ENCODE results near the gene ROBO3.

The ROBO3 gene

DNA sequence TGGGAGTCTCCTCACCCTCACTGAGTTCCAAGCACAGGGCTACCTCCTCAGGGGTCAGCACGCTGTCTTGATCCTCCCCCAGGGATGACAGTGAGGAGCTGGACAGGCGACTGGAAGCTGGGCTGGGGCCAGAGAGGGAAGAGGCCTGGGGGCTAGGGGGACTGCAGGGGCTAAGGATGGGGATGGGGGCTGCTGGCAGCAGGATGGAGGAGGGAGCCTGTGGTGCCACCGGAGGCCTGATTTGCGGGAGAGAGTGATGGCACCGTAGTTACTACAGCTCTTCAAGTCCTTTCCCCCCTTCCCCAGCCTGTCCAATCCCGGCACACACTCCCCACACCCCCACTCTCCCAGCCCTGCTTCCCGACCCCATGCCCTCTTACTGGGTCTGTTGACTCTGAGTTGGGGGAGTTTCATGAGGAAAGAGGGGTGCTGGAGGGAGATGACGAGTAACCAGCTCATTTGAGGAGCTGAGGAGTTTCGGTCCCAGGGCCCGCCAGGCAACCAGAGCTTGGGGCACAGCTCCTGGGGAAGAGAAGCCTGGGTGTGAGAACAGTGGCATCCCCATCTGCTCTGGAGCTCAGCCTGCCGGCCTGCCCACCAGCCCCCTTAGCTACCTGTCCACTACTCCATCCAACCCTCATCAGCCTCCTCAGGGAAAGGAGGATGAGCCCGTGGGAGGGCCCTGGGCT is 21.9 kb downstream of the ROBO3 start:
- H3K4me1 ChIP-seq (ENCODE audit: insufficient read depth, low read length): no peaks in the 10 kb centered on the region
- H3K36me3 ChIP-seq (ENCODE audit: insufficient read depth, low read length): no peaks in the 10 kb centered on the region
- no peak overlapping the region for H3K9ac ChIP-seq (ENCODE audit: low read depth, low read length)
- H3K27ac ChIP-seq (ENCODE audit: low read length): no peak overlapping the region
- no peaks in the 10 kb centered on the region for H3K9me3 ChIP-seq (ENCODE audit: insufficient read depth, low read length, severe bottlenecking)
- ATAC-seq (ENCODE audit: insufficient read depth, low read depth): no peak
- no peak overlapping the region for H3K4me2 ChIP-seq (ENCODE audit: insufficient read depth, low read length)
- no peaks in the 10 kb centered on the region for H3K79me2 ChIP-seq (ENCODE audit: insufficient read depth, low read length)
- no peak overlapping the region for H2AFZ ChIP-seq (ENCODE audit: low read depth, low read length)
- no peaks in the 10 kb centered on the region for H4K20me1 ChIP-seq (ENCODE audit: insufficient read depth, low read length)
- no peak overlapping the region for H3K4me3 ChIP-seq (ENCODE audit: low read depth in 1 of 2, low read length in 2 of 2)
- TF ChIP-seq EZH2 (IDR thresholded peaks at IDR 0.05; ENCODE audit: borderline replicate concordance, low read depth, low read length, severe bottlenecking): no peak
- TF ChIP-seq, protein P1, sequence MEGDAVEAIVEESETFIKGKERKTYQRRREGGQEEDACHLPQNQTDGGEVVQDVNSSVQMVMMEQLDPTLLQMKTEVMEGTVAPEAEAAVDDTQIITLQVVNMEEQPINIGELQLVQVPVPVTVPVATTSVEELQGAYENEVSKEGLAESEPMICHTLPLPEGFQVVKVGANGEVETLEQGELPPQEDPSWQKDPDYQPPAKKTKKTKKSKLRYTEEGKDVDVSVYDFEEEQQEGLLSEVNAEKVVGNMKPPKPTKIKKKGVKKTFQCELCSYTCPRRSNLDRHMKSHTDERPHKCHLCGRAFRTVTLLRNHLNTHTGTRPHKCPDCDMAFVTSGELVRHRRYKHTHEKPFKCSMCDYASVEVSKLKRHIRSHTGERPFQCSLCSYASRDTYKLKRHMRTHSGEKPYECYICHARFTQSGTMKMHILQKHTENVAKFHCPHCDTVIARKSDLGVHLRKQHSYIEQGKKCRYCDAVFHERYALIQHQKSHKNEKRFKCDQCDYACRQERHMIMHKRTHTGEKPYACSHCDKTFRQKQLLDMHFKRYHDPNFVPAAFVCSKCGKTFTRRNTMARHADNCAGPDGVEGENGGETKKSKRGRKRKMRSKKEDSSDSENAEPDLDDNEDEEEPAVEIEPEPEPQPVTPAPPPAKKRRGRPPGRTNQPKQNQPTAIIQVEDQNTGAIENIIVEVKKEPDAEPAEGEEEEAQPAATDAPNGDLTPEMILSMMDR (IDR thresholded peaks at IDR 0.05; ENCODE audit: borderline replicate concordance, extremely low read depth, low read length, poor library complexity, severe bottlenecking): no peak
- no peak for DNase-seq
- H3K27me3 ChIP-seq (ENCODE audit: insufficient read depth, low read length, poor library complexity): peaks cover 7% of the 10 kb centered on the region

DNA sequence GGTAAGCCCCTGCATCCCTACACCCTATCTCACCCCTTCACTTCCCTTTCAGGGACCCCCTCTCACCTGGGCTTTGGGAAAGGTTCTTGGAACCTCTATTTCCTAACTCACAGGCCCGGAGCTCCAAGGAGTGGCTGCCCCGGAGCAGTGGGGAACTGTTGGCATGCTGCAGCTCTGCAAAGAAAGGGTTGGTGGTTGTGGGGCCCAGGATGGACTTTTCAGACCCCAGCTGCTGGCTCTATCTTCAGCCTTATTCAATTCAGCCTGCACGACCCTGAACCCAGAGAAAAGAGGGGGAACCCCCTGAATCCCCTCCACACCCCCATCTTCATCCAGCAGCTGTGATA is 22.4 kb downstream of the ROBO3 start:
- TF ChIP-seq, protein P1 (IDR thresholded peaks at IDR 0.05; ENCODE audit: borderline replicate concordance, extremely low read depth, low read length, poor library complexity, severe bottlenecking): no peak
- TF ChIP-seq EZH2 (IDR thresholded peaks at IDR 0.05; ENCODE audit: borderline replicate concordance, low read depth, low read length, severe bottlenecking): no peak
- no peak for ATAC-seq (ENCODE audit: insufficient read depth, low read depth)
- no peak overlapping the region for H2AFZ ChIP-seq (ENCODE audit: low read depth, low read length)

DNA sequence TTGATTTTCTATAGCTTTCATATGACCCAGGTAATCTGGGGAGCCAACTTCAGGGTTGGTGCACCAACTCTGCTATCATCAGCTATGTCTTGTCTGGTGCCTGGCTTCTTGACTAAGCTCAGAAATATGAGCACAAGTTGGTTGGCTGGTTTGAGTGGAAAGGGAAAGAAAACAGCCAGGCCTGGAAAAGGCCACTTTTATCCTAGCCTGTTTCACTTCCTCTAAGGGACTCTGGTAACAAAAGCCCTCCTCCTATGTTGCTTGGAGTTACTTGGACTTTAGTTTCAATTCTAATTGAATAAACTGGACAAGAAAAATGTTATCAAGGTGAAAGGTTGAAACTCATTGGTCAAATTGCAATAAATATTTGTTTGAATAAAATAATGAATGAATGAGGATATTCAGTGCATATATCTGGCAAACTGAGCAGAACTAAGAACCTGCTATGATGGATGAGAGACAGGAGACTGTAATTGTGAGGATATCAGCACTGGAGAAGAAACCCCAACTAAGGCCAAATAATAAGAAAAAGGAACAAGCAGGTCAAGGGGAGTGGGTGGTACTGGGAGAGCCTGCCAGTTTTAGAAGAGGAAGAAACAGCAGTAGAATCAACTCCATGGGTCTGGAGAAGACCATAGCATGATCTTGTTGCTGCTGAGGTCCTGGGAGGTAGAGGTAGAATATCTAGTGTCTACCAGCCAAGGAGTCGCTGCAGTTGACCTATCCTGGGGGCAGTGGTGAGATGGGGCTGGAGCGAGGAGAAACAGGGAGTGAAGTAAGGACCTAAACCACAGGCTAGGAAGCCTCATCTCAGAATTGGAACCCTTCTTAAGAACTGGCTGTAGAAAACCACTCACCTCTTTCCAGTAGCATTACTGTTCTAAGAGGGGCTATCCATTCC is 24.2 kb downstream of the ROBO3 start:
- Histone ChIP-seq H3K4me1 (ENCODE audit: insufficient read depth, low read length) (no peaks in the 10 kb centered on the region), H3K4me3 (ENCODE audit: low read depth in 1 of 2, low read length in 2 of 2) (no peak overlapping the region), H3K27ac (ENCODE audit: low read length) (no peak overlapping the region), H3K9ac (ENCODE audit: low read depth, low read length) (no peak overlapping the region), H2AFZ (ENCODE audit: low read depth, low read length) (no peak overlapping the region), H3K27me3 (ENCODE audit: insufficient read depth, low read length, poor library complexity) (peaks cover 14% of the 10 kb centered on the region), H3K9me3 (ENCODE audit: insufficient read depth, low read length, severe bottlenecking) (no peaks in the 10 kb centered on the region), H3K36me3 (ENCODE audit: insufficient read depth, low read length) (no peaks in the 10 kb centered on the region), H3K79me2 (ENCODE audit: insufficient read depth, low read length) (no peaks in the 10 kb centered on the region), H4K20me1 (ENCODE audit: insufficient read depth, low read length) (no peaks in the 10 kb centered on the region), H3K4me2 (ENCODE audit: insufficient read depth, low read length) (no peak overlapping the region)
- TF ChIP-seq, protein P1 (IDR thresholded peaks at IDR 0.05; ENCODE audit: borderline replicate concordance, extremely low read depth, low read length, poor library complexity, severe bottlenecking): no peak
- no peak for TF ChIP-seq EZH2 (IDR thresholded peaks at IDR 0.05; ENCODE audit: borderline replicate concordance, low read depth, low read length, severe bottlenecking)
- ATAC-seq (ENCODE audit: insufficient read depth, low read depth) (no peak), DNase-seq (no peak)

More for the DNA sequence above, 22.4 kb downstream of the ROBO3 start:
- no peak for DNase-seq
- Histone ChIP-seq H3K4me2 (ENCODE audit: insufficient read depth, low read length) (no peak overlapping the region), H3K4me3 (ENCODE audit: low read depth in 1 of 2, low read length in 2 of 2) (no peak overlapping the region), H4K20me1 (ENCODE audit: insufficient read depth, low read length) (no peaks in the 10 kb centered on the region), H3K27ac (ENCODE audit: low read length) (no peak overlapping the region), H3K36me3 (ENCODE audit: insufficient read depth, low read length) (no peaks in the 10 kb centered on the region), H3K79me2 (ENCODE audit: insufficient read depth, low read length) (no peaks in the 10 kb centered on the region), H3K9me3 (ENCODE audit: insufficient read depth, low read length, severe bottlenecking) (no peaks in the 10 kb centered on the region), H3K27me3 (ENCODE audit: insufficient read depth, low read length, poor library complexity) (peaks cover 7% of the 10 kb centered on the region), H3K9ac (ENCODE audit: low read depth, low read length) (no peak overlapping the region), H3K4me1 (ENCODE audit: insufficient read depth, low read length) (no peaks in the 10 kb centered on the region)

Measured in DND-41 (cell line).